ENCODE measurements around the gene MAP4K1.

Gene MAP4K1

DNA sequence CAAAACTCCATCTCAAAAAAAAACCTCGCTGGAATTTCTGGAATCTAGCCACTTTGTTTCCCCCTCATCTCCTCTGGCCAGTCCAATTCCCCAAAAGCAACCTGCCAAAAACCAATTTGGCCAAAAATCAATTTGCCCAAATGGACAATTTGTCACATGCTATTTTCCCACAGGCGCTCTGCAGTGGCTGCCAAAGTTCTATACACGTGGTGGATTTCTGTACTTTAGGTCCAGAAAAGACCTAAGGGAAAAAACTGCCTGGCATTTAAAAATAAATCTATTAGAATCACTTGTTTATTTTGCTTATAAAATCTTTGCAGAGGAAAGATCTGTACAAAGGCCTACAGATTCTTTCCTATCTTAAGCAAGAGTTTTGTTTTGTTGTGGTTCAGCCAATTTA, 79.4 kb downstream of the MAP4K1 start:
- TF ChIP-seq, protein P1, sequence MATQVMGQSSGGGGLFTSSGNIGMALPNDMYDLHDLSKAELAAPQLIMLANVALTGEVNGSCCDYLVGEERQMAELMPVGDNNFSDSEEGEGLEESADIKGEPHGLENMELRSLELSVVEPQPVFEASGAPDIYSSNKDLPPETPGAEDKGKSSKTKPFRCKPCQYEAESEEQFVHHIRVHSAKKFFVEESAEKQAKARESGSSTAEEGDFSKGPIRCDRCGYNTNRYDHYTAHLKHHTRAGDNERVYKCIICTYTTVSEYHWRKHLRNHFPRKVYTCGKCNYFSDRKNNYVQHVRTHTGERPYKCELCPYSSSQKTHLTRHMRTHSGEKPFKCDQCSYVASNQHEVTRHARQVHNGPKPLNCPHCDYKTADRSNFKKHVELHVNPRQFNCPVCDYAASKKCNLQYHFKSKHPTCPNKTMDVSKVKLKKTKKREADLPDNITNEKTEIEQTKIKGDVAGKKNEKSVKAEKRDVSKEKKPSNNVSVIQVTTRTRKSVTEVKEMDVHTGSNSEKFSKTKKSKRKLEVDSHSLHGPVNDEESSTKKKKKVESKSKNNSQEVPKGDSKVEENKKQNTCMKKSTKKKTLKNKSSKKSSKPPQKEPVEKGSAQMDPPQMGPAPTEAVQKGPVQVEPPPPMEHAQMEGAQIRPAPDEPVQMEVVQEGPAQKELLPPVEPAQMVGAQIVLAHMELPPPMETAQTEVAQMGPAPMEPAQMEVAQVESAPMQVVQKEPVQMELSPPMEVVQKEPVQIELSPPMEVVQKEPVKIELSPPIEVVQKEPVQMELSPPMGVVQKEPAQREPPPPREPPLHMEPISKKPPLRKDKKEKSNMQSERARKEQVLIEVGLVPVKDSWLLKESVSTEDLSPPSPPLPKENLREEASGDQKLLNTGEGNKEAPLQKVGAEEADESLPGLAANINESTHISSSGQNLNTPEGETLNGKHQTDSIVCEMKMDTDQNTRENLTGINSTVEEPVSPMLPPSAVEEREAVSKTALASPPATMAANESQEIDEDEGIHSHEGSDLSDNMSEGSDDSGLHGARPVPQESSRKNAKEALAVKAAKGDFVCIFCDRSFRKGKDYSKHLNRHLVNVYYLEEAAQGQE (IDR thresholded peaks at IDR 0.05; ENCODE audit: insufficient read depth in 1 of 2, low read depth in 2 of 2, low read length in 2 of 2): no peak
- TF ChIP-seq FOXP2 (optimal IDR thresholded peaks at IDR 0.05; ENCODE audit: borderline replicate concordance, extremely low read depth, extremely low read length, insufficient read depth): no peak
- no peak for TF ChIP-seq SIN3A (IDR thresholded peaks at IDR 0.05; ENCODE audit: borderline replicate concordance, insufficient read depth, low read length)
- TF ChIP-seq TAF1 (IDR thresholded peaks at IDR 0.05; ENCODE audit: borderline replicate concordance, insufficient read depth, low read length): no peak
- TF ChIP-seq POLR2AphosphoS5 (IDR thresholded peaks at IDR 0.05; ENCODE audit: low read depth, low read length): no peak

All from PFSK-1 (cell line).